Memory B cell (primary cell): ENCODE data around the gene AFF1.
A peak's percentile ranks its signal among the peaks of the same experiment; 100 is the strongest.

Source experiments
- ATAC-seq: fragments of 150-1000 bp; cut with Tn5 transposase; 2 replicates; pipeline ENCODE4 v1.10.0; 2021; ENCODE audit warnings: low read depth, mild to moderate bottlenecking, moderate library complexity
- DNase-seq, 2 donors: peaks; one replicate each; pipeline ENCODE4 v3.0.0; 2022; ENCODE audit warnings: low spot score in 2 of 2
- H3K27ac Mint-ChIP-seq: one replicate; pipeline ENCODE4 v1.8.0; 2022; ENCODE audit warnings: mild to moderate bottlenecking, moderate library complexity, mixed read lengths
- H3K27me3 Mint-ChIP-seq: one replicate; pipeline ENCODE4 v1.8.0; 2022; ENCODE audit warnings: mixed read lengths
- H3K36me3 Mint-ChIP-seq: one replicate; pipeline ENCODE4 v1.8.0; 2022; ENCODE audit warnings: mild to moderate bottlenecking, mixed read lengths
- H3K4me1 Mint-ChIP-seq: one replicate; pipeline ENCODE4 v1.8.0; 2022; ENCODE audit warnings: mixed read lengths
- H3K4me3 Mint-ChIP-seq: one replicate; pipeline ENCODE4 v1.8.0; 2022; ENCODE audit warnings: mild to moderate bottlenecking, moderate library complexity, mixed read lengths
- H3K9me3 Mint-ChIP-seq: one replicate; pipeline ENCODE4 v1.8.0; 2022; ENCODE audit warnings: mixed read lengths

The AFF1 gene

GRCh38 chr4:87117051-87117731 is 182.4 kb downstream of the AFF1 start:
- DNase-seq (no peak), ATAC-seq (no peak)
- Mint-ChIP-seq H3K4me1 (peaks cover 10% of the 10 kb centered on the region), H3K27me3 (no peaks in the 10 kb centered on the region), H3K36me3 (peaks cover 30% of the 10 kb centered on the region), H3K4me3 (no peak overlapping the region), H3K27ac (no peak overlapping the region), H3K9me3 (no peaks in the 10 kb centered on the region)

- DNase-seq: no peak
- H3K27me3 Mint-ChIP-seq: no peaks in the 10 kb centered on the region
- H3K4me1 Mint-ChIP-seq: peaks cover 10% of the 10 kb centered on the region
- H3K9me3 Mint-ChIP-seq: no peaks in the 10 kb centered on the region
- no peak overlapping the region for H3K27ac Mint-ChIP-seq
- peaks cover 27% of the 10 kb centered on the region for H3K36me3 Mint-ChIP-seq
- no peak overlapping the region for H3K4me3 Mint-ChIP-seq
- no peak for ATAC-seq
These were observed 182.9 kb downstream of the AFF1 start for GRCh38 chr4:87117732-87118075.

- Mint-ChIP-seq H3K27ac (no peak overlapping the region), H3K4me3 (no peak overlapping the region), H3K36me3 (peaks cover 27% of the 10 kb centered on the region), H3K27me3 (no peaks in the 10 kb centered on the region), H3K4me1 (peaks cover 10% of the 10 kb centered on the region), H3K9me3 (no peaks in the 10 kb centered on the region)
- ATAC-seq (no peak), DNase-seq (no peak)
These were observed 183.6 kb downstream of the AFF1 start for GRCh38 chr4:87118421-87118820.

GRCh38 chr4:87118826-87119225 is 184.0 kb downstream of the AFF1 start:
- ATAC-seq (no peak), DNase-seq (no peak)
- Mint-ChIP-seq H3K27me3 (no peaks in the 10 kb centered on the region), H3K4me1 (peaks cover 10% of the 10 kb centered on the region), H3K4me3 (no peak overlapping the region), H3K9me3 (no peaks in the 10 kb centered on the region), H3K36me3 (peaks cover 27% of the 10 kb centered on the region), H3K27ac (no peak overlapping the region)

GRCh38 chr4:87120010-87120409 is 185.2 kb downstream of the AFF1 start:
- DNase-seq: no peak
- Mint-ChIP-seq H3K27ac (peak overlapping the region; percentile 14), H3K4me1 (peaks cover 10% of the 10 kb centered on the region), H3K4me3 (no peak overlapping the region), H3K27me3 (no peaks in the 10 kb centered on the region), H3K36me3 (peaks cover 29% of the 10 kb centered on the region), H3K9me3 (no peaks in the 10 kb centered on the region)
- ATAC-seq: no peak

GRCh38 chr4:87120411-87121162 is 185.8 kb downstream of the AFF1 start:
- no peak overlapping the region for H3K4me3 Mint-ChIP-seq
- H3K27ac Mint-ChIP-seq: peak overlapping the region; percentile 14
- H3K36me3 Mint-ChIP-seq: peaks cover 34% of the 10 kb centered on the region
- peaks cover 10% of the 10 kb centered on the region for H3K4me1 Mint-ChIP-seq
- ATAC-seq (no peak), DNase-seq (no peak)
- no peaks in the 10 kb centered on the region for H3K27me3 Mint-ChIP-seq
- no peaks in the 10 kb centered on the region for H3K9me3 Mint-ChIP-seq

- no peak overlapping the region for H3K4me3 Mint-ChIP-seq
- no peak for ATAC-seq
These were observed 186.7 kb downstream of the AFF1 start for GRCh38 chr4:87121341-87122065.

GRCh38 chr4:87122252-87122651 is 187.4 kb downstream of the AFF1 start:
- no peak for DNase-seq
- H3K9me3 Mint-ChIP-seq: no peaks in the 10 kb centered on the region
- H3K4me3 Mint-ChIP-seq: no peak overlapping the region
- H3K36me3 Mint-ChIP-seq: peaks cover 30% of the 10 kb centered on the region
- no peaks in the 10 kb centered on the region for H3K27me3 Mint-ChIP-seq
- H3K4me1 Mint-ChIP-seq: peaks cover 10% of the 10 kb centered on the region
- H3K27ac Mint-ChIP-seq: no peak overlapping the region
- no peak for ATAC-seq

More at GRCh38 chr4:87121341-87122065, 186.7 kb downstream of the AFF1 start:
- peaks cover 10% of the 10 kb centered on the region for H3K4me1 Mint-ChIP-seq
- DNase-seq: no peak
- H3K9me3 Mint-ChIP-seq: no peaks in the 10 kb centered on the region
- H3K27ac Mint-ChIP-seq: no peak overlapping the region
- peaks cover 32% of the 10 kb centered on the region for H3K36me3 Mint-ChIP-seq
- no peaks in the 10 kb centered on the region for H3K27me3 Mint-ChIP-seq

- Mint-ChIP-seq H3K4me1 (peaks cover 4% of the 10 kb centered on the region), H3K9me3 (no peaks in the 10 kb centered on the region), H3K27ac (no peak overlapping the region), H3K4me3 (no peak overlapping the region), H3K36me3 (peaks cover 36% of the 10 kb centered on the region), H3K27me3 (no peaks in the 10 kb centered on the region)
- ATAC-seq (no peak), DNase-seq (no peak)
These were observed 191.2 kb downstream of the AFF1 start for GRCh38 chr4:87126056-87126455.

- Mint-ChIP-seq H3K27ac (no peak overlapping the region), H3K4me1 (no peaks in the 10 kb centered on the region), H3K4me3 (no peak overlapping the region), H3K36me3 (peaks cover 45% of the 10 kb centered on the region), H3K9me3 (no peaks in the 10 kb centered on the region), H3K27me3 (no peaks in the 10 kb centered on the region)
- no peak for ATAC-seq
- DNase-seq: no peak
These were observed 193.3 kb downstream of the AFF1 start for GRCh38 chr4:87128006-87128705.

GRCh38 chr4:87129681-87130080 is 194.9 kb downstream of the AFF1 start:
- peaks cover 56% of the 10 kb centered on the region for H3K36me3 Mint-ChIP-seq
- DNase-seq: no peak
- no peaks in the 10 kb centered on the region for H3K9me3 Mint-ChIP-seq
- no peak for ATAC-seq
- no peak overlapping the region for H3K27ac Mint-ChIP-seq
- no peak overlapping the region for H3K4me3 Mint-ChIP-seq
- no peaks in the 10 kb centered on the region for H3K4me1 Mint-ChIP-seq
- no peaks in the 10 kb centered on the region for H3K27me3 Mint-ChIP-seq

- no peak overlapping the region for H3K27ac Mint-ChIP-seq
- H3K27me3 Mint-ChIP-seq: no peaks in the 10 kb centered on the region
- no peak for DNase-seq
- ATAC-seq: no peak
- H3K36me3 Mint-ChIP-seq: peaks cover 55% of the 10 kb centered on the region
- H3K9me3 Mint-ChIP-seq: no peaks in the 10 kb centered on the region
- no peaks in the 10 kb centered on the region for H3K4me1 Mint-ChIP-seq
- H3K4me3 Mint-ChIP-seq: no peak overlapping the region
These were observed 196.3 kb downstream of the AFF1 start for GRCh38 chr4:87130985-87131703.

- H3K4me3 Mint-ChIP-seq: no peak overlapping the region
- H3K27ac Mint-ChIP-seq: no peak overlapping the region
- DNase-seq: no peak
- no peaks in the 10 kb centered on the region for H3K4me1 Mint-ChIP-seq
- H3K27me3 Mint-ChIP-seq: no peaks in the 10 kb centered on the region
- no peaks in the 10 kb centered on the region for H3K9me3 Mint-ChIP-seq
- H3K36me3 Mint-ChIP-seq: peaks cover 53% of the 10 kb centered on the region
- ATAC-seq: peak; percentile 51
These were observed 197.2 kb downstream of the AFF1 start for GRCh38 chr4:87132035-87132434.
